Small intestine (tissue), 7 donors: ENCODE data around the gene BACE1. TPM values are rescaled to one million over a fixed set of nuclear protein-coding genes. Genes with fewer than 3 reads are reported as not detected.

Experiments
- DNase-seq, 2 donors: peaks; one replicate each; pipeline versions ENCODE4 v3.0.0 to v3.0.0-alpha.2; 2013
- FAIRE-seq: peaks from 2 replicates; lab custom pipeline; 2012; peaks lifted over from hg19 to GRCh38; lab: Jason Lieb, UNC
- H3K27ac ChIP-seq, 3 donors: one replicate each; pipeline ENCODE4 v1.5.1; 2013; ENCODE audit warnings: low read length in 2 of 3, mild to moderate bottlenecking in 2 of 3, control low read depth in 1 of 3, inconsistent platforms in 1 of 3, low read depth in 1 of 3, moderate library complexity in 1 of 3
- H3K27me3 ChIP-seq, 3 donors: one replicate each; pipeline ENCODE4 v1.6.1; 2013; ENCODE audit warnings: low read length in 3 of 3, inconsistent platforms in 1 of 3; ENCODE audit not compliant: control insufficient read depth in 3 of 3, insufficient read depth in 3 of 3
- H3K36me3 ChIP-seq, 3 donors: one replicate each; pipeline ENCODE4 v1.6.1; 2013; ENCODE audit warnings: low read length in 3 of 3, inconsistent platforms in 1 of 3, low read depth in 1 of 3, mild to moderate bottlenecking in 1 of 3, moderate library complexity in 1 of 3; ENCODE audit not compliant: control insufficient read depth in 3 of 3, insufficient read depth in 2 of 3
- H3K4me1 ChIP-seq, 3 donors: one replicate each; pipeline ENCODE4 v1.6.1; 2013; ENCODE audit warnings: low read length in 2 of 3, inconsistent platforms in 1 of 3, low read depth in 1 of 3, mild to moderate bottlenecking in 1 of 3, moderate library complexity in 1 of 3; ENCODE audit not compliant: control insufficient read depth in 3 of 3, insufficient read depth in 2 of 3
- H3K4me3 ChIP-seq, 3 donors: one replicate each; pipeline ENCODE4 v1.5.1; 2013; ENCODE audit warnings: low read length in 3 of 3, control low read depth in 1 of 3, inconsistent platforms in 1 of 3, low read depth in 1 of 3, mild to moderate bottlenecking in 1 of 3, moderate library complexity in 1 of 3
- H3K9me3 ChIP-seq, 2 donors: one replicate each; pipeline ENCODE4 v1.6.1; 2013; ENCODE audit warnings: low read depth in 1 of 2, low read length in 1 of 2; ENCODE audit not compliant: control insufficient read depth in 2 of 2, insufficient read depth in 1 of 2
- WGBS, 3 donors: extraction: QIAGEN DNeasy Blood & Tissue Kit; methylation state at CpG; one replicate each; pipeline ENCODE4 v1.1.7; 2013; 5-methylcytosine and 5-hydroxymethylcytosine counted together
- polyA plus RNA-seq, 4 donors: library from polyadenylated mRNA; stranded (reverse) in 3 of 4; unstranded in 1 of 4; fragments of 200-250 nt in 3 of 4; fragments of 120-200 nt in 1 of 4; gene quantifications; one replicate each; pipeline versions ENCODE4 v1.2.1 to v1.2.3, GENCODE V29; 2013
- donor health status: healthy with polysubstance abuse.
- donor health status: control.
- donor health status: control.
- donor health status: Bipolar disorder and iron deficiency.
- donor health status: healthy.

The BACE1 gene
- polyA plus RNA-seq, 4 donors: 1.6 to 27.9 (median 5.8) TPM

DNA sequence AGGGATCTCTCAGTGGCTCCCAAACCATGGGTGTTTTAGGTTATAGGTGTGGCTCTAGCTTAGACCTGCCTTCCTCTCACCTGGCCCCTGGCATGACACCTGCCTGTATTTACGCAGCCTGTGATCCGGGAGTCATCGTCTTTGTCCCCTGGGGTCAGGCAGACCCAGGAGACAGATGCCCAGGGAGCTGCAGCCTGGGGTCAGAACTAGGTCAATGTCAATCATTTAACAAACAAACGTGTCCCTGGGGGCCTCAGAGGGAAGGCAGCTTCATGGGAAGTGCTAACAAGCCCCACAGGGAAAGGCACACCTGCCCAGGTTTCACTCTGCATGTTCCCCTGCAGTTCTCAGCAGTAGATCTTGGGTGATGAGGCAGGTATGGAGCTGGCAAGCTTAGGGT, 13.0 kb downstream of the BACE1 start:
- Histone ChIP-seq H3K9me3 (no peaks in the 10 kb centered on the region), H3K36me3 (peaks cover 0 to 22% (median 0%) of the 10 kb centered on the region in 3 donors), H3K4me3 (no peak overlapping the region), H3K4me1 (peaks cover 0 to 41% (median 0%) of the 10 kb centered on the region in 3 donors), H3K27me3 (no peaks in the 10 kb centered on the region), H3K27ac (no peak overlapping the region)
- DNase-seq: no peak
- 19 to 63% (median 47%) methylated on average over 4 of the region's 4 CpGs for WGBS, 3 donors
- FAIRE-seq: no peak

DNA sequence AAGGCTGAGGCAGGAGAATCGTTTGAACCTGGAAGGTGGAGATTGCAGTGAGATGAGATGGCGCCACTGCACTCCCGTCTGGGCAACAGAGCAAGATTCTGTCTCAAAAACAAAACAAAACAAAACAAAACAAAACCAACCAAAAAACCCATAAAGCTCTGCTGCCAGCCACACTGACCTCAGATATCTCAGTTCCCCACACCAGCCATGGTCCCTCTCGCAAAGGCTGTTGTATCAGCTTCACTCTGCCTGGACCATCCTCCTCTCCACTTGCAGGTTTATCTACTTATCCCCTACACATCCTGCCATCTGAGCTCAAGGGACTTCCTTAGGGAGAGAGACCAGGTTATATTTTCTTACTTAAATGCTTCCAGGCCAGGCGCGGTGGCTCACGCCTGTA, 13.8 kb downstream of the BACE1 start:
- Histone ChIP-seq H3K27me3 (no peaks in the 10 kb centered on the region), H3K4me1 (peaks cover 0 to 42% (median 0%) of the 10 kb centered on the region in 3 donors), H3K27ac (no peak overlapping the region), H3K36me3 (peaks cover 0 to 22% (median 0%) of the 10 kb centered on the region in 3 donors), H3K9me3 (no peaks in the 10 kb centered on the region), H3K4me3 (no peak overlapping the region)
- WGBS, 3 donors: 83 to 86% (median 86%) methylated on average over 7 of the region's 7 CpGs
- DNase-seq: no peak
- no peak for FAIRE-seq

DNA sequence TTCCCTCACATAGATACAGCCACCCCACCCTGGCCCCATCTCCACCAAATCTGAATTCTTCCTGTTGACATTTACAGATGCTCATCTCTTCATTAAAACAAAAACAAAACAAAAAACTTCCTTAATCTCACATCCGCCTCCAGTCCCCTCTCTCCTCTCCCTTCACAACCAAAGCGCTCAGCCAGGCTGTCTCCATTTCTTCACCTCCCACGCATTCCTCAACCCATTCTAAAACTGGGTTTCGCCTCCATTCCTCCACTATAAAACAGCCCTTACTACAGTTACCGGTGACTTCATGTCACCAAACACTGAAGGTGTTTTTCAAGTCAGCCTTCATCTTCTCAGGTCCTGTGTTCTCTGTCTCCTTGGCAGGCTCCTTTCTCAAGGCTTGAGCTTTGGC, 15.3 kb downstream of the BACE1 start:
- Histone ChIP-seq H3K27ac (peak overlapping the region in 1 of 3 donors; percentile 85), H3K27me3 (no peaks in the 10 kb centered on the region), H3K4me3 (no peak overlapping the region), H3K9me3 (no peaks in the 10 kb centered on the region), H3K36me3 (peaks cover 0 to 22% (median 0%) of the 10 kb centered on the region in 3 donors), H3K4me1 (peaks cover 0 to 42% (median 0%) of the 10 kb centered on the region in 3 donors)
- DNase-seq: no peak
- no peak for FAIRE-seq
- 72 to 89% (median 81%) methylated on average over 5 of the region's 5 CpGs for WGBS, 3 donors

DNA sequence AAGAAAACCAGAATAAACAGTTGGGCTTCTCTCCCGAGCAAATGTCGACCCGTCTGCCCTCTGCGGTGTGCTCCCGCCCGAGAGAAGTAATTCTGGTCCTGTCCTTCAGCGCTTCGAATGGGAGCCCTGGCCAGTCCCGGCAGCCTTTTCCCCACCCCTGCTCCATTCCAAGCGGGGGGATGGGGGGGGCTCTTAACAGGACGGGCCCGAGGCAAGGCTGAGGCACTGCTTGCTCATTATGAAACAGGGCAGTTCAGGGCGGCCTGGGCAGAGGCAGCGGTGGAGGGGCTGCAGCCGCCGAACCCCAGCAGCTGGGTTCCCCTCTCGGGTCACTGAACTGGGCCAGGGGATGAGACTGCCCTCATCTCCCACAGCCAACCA, 15.8 kb downstream of the BACE1 start:
- Histone ChIP-seq H3K4me3 (peak overlapping the region in 1 of 3 donors; percentile 27), H3K4me1 (peaks cover 0 to 42% (median 0%) of the 10 kb centered on the region in 3 donors), H3K36me3 (peaks cover 0 to 24% (median 0%) of the 10 kb centered on the region in 3 donors), H3K27me3 (no peaks in the 10 kb centered on the region), H3K9me3 (no peaks in the 10 kb centered on the region), H3K27ac (peak overlapping the region in 2 of 3 donors; percentile 12 to 85)
- FAIRE-seq (no peak), DNase-seq (peak in 1 of 2 donors; percentile 60)
- 40 to 43% (median 42%) methylated on average over 16 to 17 of the region's 17 CpGs for WGBS, 3 donors

DNA sequence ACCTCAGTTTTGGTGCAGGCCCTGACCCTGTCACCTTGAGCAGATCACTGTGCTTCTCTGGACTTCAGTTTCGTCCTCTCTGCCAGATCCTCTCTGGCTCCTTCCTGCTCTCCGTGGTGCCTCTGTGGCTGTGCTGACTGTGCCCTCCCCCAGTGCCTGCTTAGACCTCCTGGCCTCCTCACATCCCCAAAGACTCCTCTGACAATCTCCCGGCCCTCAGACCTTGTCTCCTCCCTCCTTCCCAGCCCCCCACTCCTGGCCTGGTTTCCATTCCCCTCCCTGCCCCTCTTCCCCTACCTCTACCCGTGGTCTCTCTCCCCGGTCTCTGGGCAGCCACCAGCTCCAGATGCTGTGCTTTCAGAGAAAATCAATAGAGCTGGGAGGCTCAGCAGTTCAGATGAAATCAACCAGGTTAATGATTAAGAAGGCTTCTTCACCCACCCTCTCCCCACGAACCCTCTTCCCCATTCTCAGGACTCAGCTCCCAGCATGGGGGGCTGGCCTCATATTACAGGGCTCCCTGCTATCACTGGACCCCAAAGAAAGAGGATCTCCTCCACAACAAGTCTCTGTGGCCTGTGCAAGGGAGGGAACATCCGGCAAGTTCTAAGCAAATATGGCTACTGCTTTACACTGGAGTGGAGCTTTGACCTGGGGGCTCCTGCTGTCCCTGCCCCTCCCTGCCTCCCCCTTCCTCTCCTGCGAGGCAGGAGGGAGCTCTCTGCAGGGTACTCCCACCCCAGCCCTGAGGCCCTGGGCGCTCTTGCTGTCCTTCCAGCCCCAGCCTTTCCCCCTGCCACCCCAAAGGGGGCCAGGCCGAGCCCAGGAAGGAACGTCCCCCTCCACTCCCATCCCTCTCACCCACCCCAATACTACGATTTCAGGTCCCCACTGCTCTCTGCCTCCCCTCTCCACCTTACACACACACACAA, 16.4 kb downstream of the BACE1 start:
- 24 to 44% (median 33%) methylated on average over 12 of the region's 12 CpGs for WGBS, 3 donors
- peak overlapping the region in 1 of 3 donors; percentile 27 for H3K4me3 ChIP-seq
- FAIRE-seq: no peak

DNA sequence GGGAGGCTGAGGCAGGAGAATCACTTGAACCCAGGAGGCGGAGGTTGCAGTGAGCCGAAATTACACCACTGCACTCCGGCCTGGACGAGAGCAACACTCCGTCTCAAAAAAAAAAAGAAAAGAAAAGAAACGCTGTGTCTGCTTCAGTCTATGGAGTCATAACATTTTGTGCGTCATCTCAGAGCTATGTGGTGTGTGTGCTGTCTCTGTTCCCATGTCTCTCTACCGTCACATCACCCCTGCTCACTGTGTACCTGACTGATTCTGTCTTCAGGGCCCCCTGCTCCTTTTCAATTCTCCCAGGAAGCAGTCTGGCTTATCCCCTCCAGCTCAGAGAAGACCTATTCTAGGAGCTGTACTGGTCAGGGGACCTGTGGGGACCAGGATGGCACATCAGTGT, 17.9 kb downstream of the BACE1 start:
- Histone ChIP-seq H3K36me3 (peaks cover 0 to 35% (median 0%) of the 10 kb centered on the region in 3 donors), H3K4me1 (peaks cover 0 to 33% (median 0%) of the 10 kb centered on the region in 3 donors), H3K27me3 (no peaks in the 10 kb centered on the region), H3K9me3 (no peaks in the 10 kb centered on the region), H3K27ac (no peak overlapping the region), H3K4me3 (no peak overlapping the region)
- DNase-seq: no peak
- FAIRE-seq: no peak
- 91 to 97% (median 97%) methylated on average over 8 of the region's 8 CpGs for WGBS, 3 donors

More for the DNA sequence above, 16.4 kb downstream of the BACE1 start:
- Histone ChIP-seq H3K27ac (peak overlapping the region in 2 of 3 donors; percentile 22 to 85), H3K4me1 (peaks cover 0 to 42% (median 0%) of the 10 kb centered on the region in 3 donors), H3K36me3 (peaks cover 0 to 27% (median 0%) of the 10 kb centered on the region in 3 donors), H3K9me3 (no peaks in the 10 kb centered on the region), H3K27me3 (no peaks in the 10 kb centered on the region)
- DNase-seq: peak; percentile 29 to 81

DNA sequence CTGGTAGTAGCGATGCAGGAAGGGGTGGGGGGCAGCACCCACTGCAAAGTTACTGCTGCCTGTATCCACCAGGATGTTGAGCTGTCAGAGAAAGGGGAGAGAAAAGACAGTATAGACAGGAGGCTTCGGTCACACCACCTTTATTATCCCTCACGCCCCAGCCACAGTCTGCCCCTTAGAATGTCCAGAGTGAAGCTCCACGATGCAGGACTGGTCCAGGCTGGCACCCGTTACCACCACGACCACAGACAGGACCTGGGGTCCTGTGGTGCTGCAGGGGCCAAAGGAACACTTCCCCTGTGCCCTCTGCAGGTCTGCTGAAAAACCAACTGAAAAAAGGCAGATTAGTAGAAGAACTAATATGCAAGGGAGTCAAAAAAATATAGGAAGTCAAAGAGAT, 19.2 kb downstream of the BACE1 start:
- DNase-seq (no peak), FAIRE-seq (no peak)
- Histone ChIP-seq H3K4me1 (peaks cover 0 to 30% (median 0%) of the 10 kb centered on the region in 3 donors), H3K9me3 (no peaks in the 10 kb centered on the region), H3K27me3 (no peaks in the 10 kb centered on the region), H3K4me3 (no peak overlapping the region), H3K36me3 (peaks cover 0 to 41% (median 0%) of the 10 kb centered on the region in 3 donors), H3K27ac (no peak overlapping the region)
- 80 to 96% (median 89%) methylated on average over 6 of the region's 6 CpGs for WGBS, 3 donors

DNA sequence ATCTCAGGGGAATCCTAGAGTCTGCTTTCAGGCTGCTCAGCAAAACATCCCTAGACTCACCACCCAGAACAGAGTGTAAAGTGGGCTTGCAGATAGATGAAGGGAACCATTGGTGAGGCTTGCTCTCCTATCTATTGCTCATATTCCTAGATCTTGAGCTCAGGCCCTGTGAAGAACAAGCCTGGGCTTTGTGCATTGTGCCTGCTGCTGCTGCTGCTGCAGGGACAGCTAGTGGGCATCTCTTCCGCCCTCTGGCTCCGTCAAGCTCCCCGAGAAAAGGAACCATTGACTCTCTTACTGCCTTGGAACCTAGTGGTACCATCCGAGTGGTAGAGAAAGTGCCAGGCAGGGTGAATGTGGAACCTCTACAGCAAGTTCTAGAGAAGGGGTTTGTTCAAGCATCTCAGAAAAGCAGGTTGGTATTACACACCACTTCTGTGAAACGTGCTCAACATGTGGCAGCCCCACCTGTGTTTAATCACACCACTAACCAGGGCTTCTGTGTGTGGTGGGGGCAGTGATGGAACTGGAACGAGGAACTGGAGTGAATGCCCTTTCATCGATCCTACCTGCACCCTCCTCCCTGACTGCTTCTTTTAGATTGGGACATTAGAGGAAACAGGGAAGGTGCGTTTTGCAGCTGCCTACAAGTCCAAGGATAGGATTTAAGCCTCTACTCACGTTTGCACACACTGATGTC, 20.5 kb downstream of the BACE1 start:
- no peak overlapping the region for H3K4me3 ChIP-seq
- DNase-seq: no peak
- H3K27me3 ChIP-seq: no peaks in the 10 kb centered on the region
- no peaks in the 10 kb centered on the region for H3K9me3 ChIP-seq
- H3K36me3 ChIP-seq: peaks cover 0 to 53% (median 0%) of the 10 kb centered on the region in 3 donors
- WGBS, 3 donors: 81 to 88% (median 84%) methylated on average over 9 of the region's 9 CpGs
- H3K27ac ChIP-seq: no peak overlapping the region
- peaks cover 0 to 25% (median 0%) of the 10 kb centered on the region in 3 donors for H3K4me1 ChIP-seq
- no peak for FAIRE-seq
